ENCODE results near the gene CAPN12. TPM values are rescaled to one million over a fixed set of nuclear protein-coding genes. Genes with fewer than 3 reads are reported as not detected.
A peak's percentile ranks its signal among the peaks of the same experiment; 100 is the strongest.

CAPN12 gene
- total RNA-seq, 1 donor from 2014 or later = not detected

DNA sequence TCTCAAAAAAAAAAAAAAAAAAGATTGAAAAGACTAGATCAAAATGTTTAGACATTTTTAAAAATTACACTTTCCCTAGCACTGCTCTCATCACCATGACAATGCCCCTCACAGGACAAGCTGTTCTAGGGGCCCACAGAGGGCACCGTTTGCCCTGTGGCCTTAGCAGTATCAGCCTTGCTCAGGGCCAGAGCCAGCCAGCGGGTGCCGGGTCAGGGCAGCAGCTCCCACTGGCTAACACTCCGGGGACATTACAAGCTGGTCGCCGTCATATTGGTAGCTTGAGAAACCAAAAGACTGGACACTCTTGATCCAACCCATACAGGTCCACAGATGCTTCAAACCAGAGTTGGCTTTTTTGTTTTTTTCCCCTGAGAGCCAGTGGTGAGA lies 18.0 kb downstream of the CAPN12 start:
- no peak for DNase-seq (ENCODE audit: low read depth)

GRCh38 chr19:38725469-38726283 lies 18.6 kb downstream of the CAPN12 start:
- DNase-seq (ENCODE audit: low read depth) = no peak

GRCh38 chr19:38723990-38724854 lies 20.1 kb downstream of the CAPN12 start:
- DNase-seq (ENCODE audit: low read depth) = no peak

GRCh38 chr19:38723606-38723965 lies 20.7 kb downstream of the CAPN12 start:
- DNase-seq (ENCODE audit: low read depth) = no peak

DNA sequence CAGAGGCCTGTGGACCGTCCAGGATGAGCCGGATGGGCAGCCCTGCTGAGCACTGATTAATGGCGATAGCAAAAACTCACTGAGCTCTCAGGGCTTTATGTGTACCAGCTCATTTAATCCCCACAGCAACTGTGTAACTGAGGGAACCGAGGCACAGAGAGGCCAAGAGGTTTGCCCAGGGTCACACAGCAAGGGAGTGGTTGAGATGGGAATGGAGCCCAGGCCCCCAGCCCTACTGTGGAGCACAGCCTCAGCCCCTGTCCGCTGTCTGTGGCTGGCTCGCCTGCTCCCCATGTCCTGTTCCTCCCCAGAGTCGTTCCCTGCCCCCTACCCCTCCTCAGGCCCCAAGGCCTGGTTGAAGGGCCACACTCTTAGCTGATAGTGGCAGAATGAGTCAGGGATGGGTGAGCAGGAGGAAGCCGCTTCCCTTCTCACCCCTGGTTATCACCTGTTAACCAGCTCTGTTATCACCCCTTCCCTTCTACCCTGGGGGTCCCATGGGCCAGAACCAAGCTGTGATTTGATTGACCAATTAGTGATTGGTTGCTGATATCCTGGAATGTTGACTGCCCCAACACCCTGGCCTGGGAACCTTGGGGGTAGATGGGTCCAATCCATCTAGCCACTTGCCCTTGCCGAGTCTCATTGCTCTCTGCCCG lies 21.2 kb downstream of the CAPN12 start:
- DNase-seq (ENCODE audit: low read depth) = no peak

GRCh38 chr19:38721979-38722773 lies 22.1 kb downstream of the CAPN12 start:
- peak; percentile 44 for DNase-seq (ENCODE audit: low read depth)

DNA sequence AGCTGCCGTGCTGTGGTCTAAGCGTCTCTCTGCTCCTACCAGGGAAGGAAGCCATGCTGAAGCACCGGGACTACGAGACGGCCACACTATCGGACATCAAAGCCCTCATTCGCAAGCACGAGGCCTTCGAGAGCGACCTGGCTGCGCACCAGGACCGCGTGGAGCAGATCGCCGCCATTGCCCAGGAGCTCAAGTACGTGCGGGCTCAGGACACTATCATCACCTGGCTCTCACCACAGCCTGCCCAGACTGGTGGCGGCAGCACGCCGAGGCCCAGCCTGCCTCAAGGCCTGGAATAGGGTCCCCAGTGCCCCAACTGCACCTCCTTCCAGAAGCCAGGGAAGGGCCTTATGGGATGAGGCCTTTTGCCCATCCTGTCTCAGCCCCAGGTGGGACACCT lies 22.8 kb downstream of the CAPN12 start:
- no peak for DNase-seq (ENCODE audit: low read depth)

GRCh38 chr19:38720559-38721236 lies 23.6 kb downstream of the CAPN12 start:
- DNase-seq (ENCODE audit: low read depth) = no peak

DNA sequence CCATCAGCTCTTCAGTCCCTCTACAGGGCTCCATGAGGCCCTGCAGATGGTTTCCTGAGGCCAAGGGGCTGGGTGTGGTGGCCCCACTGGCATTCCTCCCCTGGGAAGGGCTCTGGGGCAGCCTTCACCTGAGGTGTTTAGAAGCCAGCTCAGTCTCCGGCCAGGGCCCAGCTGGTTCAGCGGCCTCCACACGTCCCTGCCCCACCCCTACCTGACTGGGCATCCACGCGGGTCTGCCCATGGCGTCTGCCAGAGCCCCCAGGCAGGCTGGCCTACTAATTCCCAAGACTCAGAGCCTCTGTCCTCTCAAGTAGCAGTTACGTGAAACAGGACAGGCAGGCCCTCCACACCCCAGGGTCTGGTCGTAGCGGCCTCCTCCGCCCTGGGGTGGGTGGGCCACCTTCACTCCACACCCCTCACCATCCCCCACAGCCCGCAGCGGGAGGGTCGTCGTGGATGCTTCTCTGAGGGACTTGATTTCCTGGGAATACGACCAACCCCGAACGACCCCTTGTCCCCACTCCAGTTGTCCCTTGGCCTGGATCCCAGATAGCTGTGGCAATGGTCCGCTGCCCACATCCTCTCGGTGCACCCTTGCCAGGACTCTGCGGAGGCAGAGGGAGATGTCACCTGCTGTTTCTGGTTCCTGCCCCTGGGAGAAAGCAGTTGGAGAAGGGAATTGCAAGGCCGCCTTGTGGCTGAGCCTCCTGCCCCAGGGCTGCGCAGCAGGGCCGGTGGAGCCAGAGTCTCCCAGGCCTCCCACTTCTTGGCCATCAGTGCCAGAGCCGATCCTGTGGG lies 24.3 kb downstream of the CAPN12 start:
- DNase-seq (ENCODE audit: low read depth) = peak; percentile 98

DNA sequence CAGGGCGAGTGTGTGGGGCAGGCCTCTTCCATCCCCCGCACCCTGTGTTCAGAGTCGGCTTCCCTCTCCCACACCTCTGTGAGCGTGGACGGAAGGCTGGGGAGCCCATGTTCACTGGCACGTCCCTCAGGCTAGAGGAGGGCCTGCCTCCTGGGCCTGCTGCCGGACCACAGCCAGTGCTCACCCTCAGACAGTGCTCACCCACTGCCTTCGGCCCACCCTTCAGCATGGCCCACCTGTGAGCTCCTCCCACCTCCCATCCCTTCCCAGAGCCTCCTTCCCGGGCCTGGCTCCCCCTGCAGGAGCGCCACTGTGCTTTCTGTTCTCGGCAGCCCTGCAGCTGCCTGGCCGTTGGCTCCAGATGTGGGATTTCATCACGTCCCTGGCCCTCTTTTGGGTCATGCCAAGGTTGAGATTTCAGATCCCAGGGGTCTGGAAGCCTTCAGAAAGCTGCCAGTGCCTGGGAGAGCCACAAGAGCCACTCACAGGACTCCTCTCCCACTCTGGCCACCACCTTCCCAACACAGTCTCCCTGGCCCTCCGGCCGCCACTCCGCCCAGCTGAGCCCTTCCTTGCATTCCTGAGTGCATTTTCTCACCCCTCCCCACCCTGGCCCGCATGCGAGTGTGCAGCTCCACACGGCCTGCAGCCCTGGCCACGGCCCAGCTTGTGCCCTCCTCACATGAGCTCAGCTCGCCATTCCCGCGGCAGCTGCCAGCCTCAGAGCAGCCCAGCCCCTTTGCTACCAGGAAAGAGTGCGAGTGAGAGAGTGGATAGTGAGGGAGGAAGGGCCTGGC lies 25.3 kb downstream of the CAPN12 start:
- DNase-seq (ENCODE audit: low read depth) = peak; percentile 99

DNA sequence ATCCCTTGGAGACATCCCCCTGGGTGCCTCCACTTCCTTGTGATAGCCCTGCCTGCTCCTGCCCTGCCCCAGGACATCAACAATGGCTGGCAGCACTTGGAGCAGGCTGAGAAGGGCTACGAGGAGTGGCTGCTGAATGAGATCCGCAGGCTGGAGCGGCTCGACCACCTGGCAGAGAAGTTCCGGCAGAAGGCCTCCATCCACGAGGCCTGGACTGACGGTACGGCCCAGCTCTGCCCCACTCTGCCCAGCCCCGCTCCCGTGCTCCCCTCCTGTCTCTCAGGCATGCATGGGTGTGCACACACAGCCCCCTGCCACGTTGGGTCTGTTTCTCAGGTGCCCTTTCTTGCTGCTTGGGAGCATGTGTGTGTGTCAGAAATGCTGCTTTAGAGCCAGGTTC lies 26.4 kb downstream of the CAPN12 start:
- DNase-seq (ENCODE audit: low read depth) = no peak

DNA sequence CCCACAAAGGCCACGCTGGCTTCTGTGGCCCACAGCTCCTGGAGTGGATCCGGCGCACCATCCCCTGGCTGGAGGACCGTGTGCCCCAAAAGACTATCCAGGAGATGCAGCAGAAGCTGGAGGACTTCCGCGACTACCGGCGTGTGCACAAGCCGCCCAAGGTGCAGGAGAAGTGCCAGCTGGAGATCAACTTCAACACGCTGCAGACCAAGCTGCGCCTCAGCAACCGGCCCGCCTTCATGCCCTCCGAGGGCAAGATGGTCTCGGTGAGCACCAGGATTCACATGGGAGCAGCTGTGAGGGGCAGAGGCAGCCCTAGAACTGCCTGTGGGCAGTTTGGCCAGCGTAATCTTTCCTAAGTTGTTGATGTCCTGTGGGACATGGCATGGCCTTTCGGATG lies 27.2 kb downstream of the CAPN12 start:
- no peak for DNase-seq (ENCODE audit: low read depth)

GRCh38 chr19:38715555-38715954 lies 28.7 kb downstream of the CAPN12 start:
- DNase-seq (ENCODE audit: low read depth) = peak; percentile 78

GRCh38 chr19:38714354-38714778 lies 29.9 kb downstream of the CAPN12 start:
- DNase-seq (ENCODE audit: low read depth) = peak; percentile 44

- DNase-seq (ENCODE audit: low read depth) = no peak
Measured at GRCh38 chr19:38713865-38714264, 30.4 kb downstream of the CAPN12 start.

DNA sequence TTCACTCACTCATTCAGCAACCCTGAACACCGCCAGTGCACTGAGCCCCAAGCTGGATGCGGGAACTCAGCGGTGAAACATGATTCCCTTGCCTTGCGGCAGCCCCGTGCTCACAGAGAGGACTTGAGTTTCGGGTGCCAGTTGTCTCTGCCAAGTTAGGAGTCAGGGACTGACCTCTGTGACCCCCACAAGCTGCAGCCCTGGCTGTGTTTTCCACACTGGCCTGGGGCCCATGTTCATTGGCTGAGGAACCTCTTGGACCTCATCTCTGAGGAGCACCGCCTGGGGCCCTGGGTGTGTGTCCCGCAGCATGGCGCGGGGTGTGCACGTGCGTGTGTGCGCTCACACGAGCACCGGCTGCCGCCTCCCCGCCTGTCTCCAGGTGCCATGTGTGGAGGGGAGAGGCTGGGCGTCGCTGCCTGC lies 31.0 kb downstream of the CAPN12 start:
- peak; percentile 69 for DNase-seq (ENCODE audit: low read depth)

DNA sequence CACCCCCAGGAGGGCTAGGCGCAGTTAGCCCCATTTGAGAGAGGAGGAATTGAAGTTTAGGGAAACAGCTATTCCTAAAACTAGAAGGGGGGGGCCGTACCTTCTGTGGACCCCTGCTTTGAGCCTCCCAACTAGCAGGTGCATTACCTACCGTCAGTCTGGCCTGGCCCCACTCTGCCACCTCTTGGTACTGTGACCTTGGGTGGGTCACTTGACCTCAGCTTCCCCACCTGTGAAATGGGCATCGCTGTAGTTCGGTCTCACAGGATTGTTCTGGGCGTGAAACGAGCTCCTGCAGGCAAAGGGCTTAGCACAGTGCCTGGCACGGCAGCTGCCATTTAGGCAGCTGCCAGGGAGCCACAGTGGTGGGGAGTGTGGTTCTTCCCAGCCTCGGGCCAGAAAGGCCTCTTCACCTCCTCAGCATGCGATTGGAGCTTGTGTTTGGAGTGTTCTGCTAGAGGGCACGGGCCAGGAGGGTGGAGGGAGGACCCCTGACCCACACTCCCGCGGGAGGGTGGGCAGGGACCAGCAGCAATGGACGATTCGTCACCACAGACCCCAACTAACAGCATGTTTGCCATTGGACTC lies 32.0 kb downstream of the CAPN12 start:
- DNase-seq (ENCODE audit: low read depth) = peak; percentile 82

DNA sequence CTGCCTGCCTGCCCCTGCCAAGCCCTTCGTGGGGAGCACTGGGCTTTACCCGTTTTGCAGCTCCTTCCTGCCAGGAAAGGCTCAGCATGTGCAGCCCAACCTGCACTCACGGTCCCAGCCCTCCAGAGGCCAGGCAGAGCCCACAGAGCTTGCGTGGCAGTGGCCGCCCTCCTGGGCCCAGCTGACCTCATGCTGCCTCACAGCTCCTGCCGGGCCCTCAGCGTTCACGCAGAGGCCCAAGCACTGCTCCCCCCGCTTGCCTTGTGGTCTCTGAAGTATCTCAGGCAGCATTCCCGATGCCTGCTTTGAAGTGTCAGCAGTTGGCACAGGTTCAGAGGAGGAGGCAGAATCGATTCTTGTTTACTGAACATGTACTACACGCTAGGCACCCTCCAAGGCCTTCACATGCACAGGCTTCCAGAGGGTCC lies 32.5 kb downstream of the CAPN12 start:
- DNase-seq (ENCODE audit: low read depth) = peak; percentile 97

Data from myocyte (in vitro differentiated cells).